GM12878 (cell line): Measurements from ENCODE around the gene MPC1. TPM values are rescaled to one million over a fixed set of nuclear protein-coding genes. Genes with fewer than 3 reads are reported as not detected.

ENCODE experiments used
- ATAC-seq: fragments of 200-7000 bp; cut with Tn5 transposase; 3 replicates; pipeline ENCODE4 v1.9.1; 2020; ENCODE audit warnings: mild to moderate bottlenecking, moderate library complexity
- BruUV-seq: library from RNA; stranded (reverse); fragments of 400-500 nt; replicated peaks from 2 replicates; lab custom pipeline; 2021; lab: Mats Ljungman, UMichigan
- CTCF ChIA-PET: fragments of 300-600 bp; sonication (Branson Sonifier 250); formaldehyde crosslinking; extraction: SDS; loops from one replicate; lab custom pipeline; 2021; ENCODE audit warnings: inconsistent platforms; lab: Yijun Ruan, JAX
- POLR2A ChIA-PET: fragments of 350-600 bp; formaldehyde crosslinking; extraction: SDS; loops from one replicate; lab custom pipeline; 2021; ENCODE audit warnings: inconsistent platforms; lab: Charles Lee
- RAD21 ChIA-PET: fragments of 300-600 bp; sonication (Branson Sonifier 250); formaldehyde crosslinking; loops from one replicate; lab custom pipeline; 2023; ENCODE audit warnings: antibody characterized with exemption; ENCODE audit not compliant: unreplicated experiment; lab: Charles Lee
- SMC1A ChIA-PET: fragments of 300-600 bp; sonication (Branson Sonifier 250); formaldehyde crosslinking; loops from one replicate; lab custom pipeline; 2023; ENCODE audit not compliant: unreplicated experiment, uncharacterized antibody; lab: Charles Lee
- DNase-seq: peaks from one replicate; pipeline ENCODE4 v3.0.0-alpha.2; 2011; ENCODE audit warnings: low read depth, low spot score
- FAIRE-seq: peaks from 3 replicates; lab custom pipeline; 2011; peaks lifted over from hg19 to GRCh38; lab: Jason Lieb, UNC
- H2AFZ ChIP-seq: 2 replicates; pipeline ENCODE4 v1.6.0; 2011; ENCODE audit warnings: low read depth, low read length, control low read depth; ENCODE audit not compliant: control insufficient read depth
- H3K27ac ChIP-seq: 2 replicates; pipeline ENCODE4 v1.5.1; 2011; ENCODE audit warnings: control low read depth; ENCODE audit not compliant: control insufficient read depth, insufficient read depth
- H3K27me3 ChIP-seq, 2 experiments: replicated peaks in 1 of 2; 2 replicates each; pipeline versions ENCODE4 v1.6.0 to v1.6.1; 2011; ENCODE audit warnings: low read length in 1 of 2; ENCODE audit not compliant: control insufficient read depth in 2 of 2, insufficient read depth in 2 of 2
- H3K36me3 ChIP-seq, 2 experiments: 2 replicates each; pipeline ENCODE4 v1.5.1; 2011; ENCODE audit warnings: low read length in 1 of 2; ENCODE audit not compliant: control insufficient read depth in 2 of 2, insufficient read depth in 2 of 2
- H3K4me1 ChIP-seq: 2 replicates; pipeline ENCODE4 v1.6.1; 2011; ENCODE audit warnings: mild to moderate bottlenecking, low read length, moderate library complexity, mixed read lengths; ENCODE audit not compliant: control insufficient read depth, insufficient read depth
- H3K4me2 ChIP-seq: 2 replicates; pipeline ENCODE4 v1.6.0; 2011; ENCODE audit warnings: control low read depth; ENCODE audit not compliant: control insufficient read depth, insufficient read depth
- H3K4me3 ChIP-seq: fragments of 200-600 bp; sonication (generic); 2 replicates; pipeline ENCODE4 v1.5.1; 2016
- H3K79me2 ChIP-seq: 2 replicates; pipeline ENCODE4 v1.6.0; 2011; ENCODE audit warnings: low read length; ENCODE audit not compliant: control insufficient read depth, insufficient read depth
- H3K9ac ChIP-seq: 2 replicates; pipeline ENCODE4 v1.8.0; 2011; ENCODE audit warnings: low read length, control low read depth, mixed read lengths; ENCODE audit not compliant: control insufficient read depth, insufficient read depth
- H3K9me3 ChIP-seq: replicated peaks from 3 replicates; pipeline ENCODE4 v1.5.1; 2011; ENCODE audit warnings: mild to moderate bottlenecking, low read length; ENCODE audit not compliant: control insufficient read depth, insufficient read depth
- H4K20me1 ChIP-seq: 2 replicates; pipeline ENCODE4 v1.6.0; 2011; ENCODE audit not compliant: control insufficient read depth, insufficient read depth
- KDM1A ChIP-seq: fragments of 200-600 bp; sonication (generic); IDR thresholded peaks from 2 replicates; pipeline ENCODE4 v1.6.1; 2016; ENCODE audit warnings: borderline replicate concordance
- PKNOX1 ChIP-seq: fragments of 450-650 bp; IDR thresholded peaks from 2 replicates; pipeline ENCODE4 v1.6.1; 2016; ENCODE audit warnings: mild to moderate bottlenecking
- WGBS: methylation state at CpG from one replicate; pipeline ENCODE4 v1.1.6; 2016; ENCODE audit warnings: low lambda C conversion rate; ENCODE audit not compliant: insufficient replicate concordance, insufficient coverage; ENCODE audit errors: missing lambda C conversion rate; 5-methylcytosine and 5-hydroxymethylcytosine counted together
- in situ Hi-C: fragments of 300-500 bp; cut with MboI; formaldehyde crosslinking; loops from 9 replicates; pipeline ENCODE4 v1.14.3; 2018; ENCODE audit warnings: mixed read lengths
- intact Hi-C: fragments of 100-400 bp; cut with micrococcal nuclease; formaldehyde crosslinking; loops from one replicate; pipeline ENCODE4 v1.14.2; 2022; ENCODE audit not compliant: unreplicated experiment
- polyA plus RNA-seq, 11 experiments: library from polyadenylated mRNA; depleted of rRNA in 4 of 11; unstranded in 6 of 11; stranded (reverse) in 5 of 11; fragments of >200 nt; fragmentation: Nextera tagmentation in 4 of 11; fragmentation: Illumina TruSeq in 1 of 11; extraction: Ambion mirVana in 4 of 11; extraction: Trizol in 1 of 11; gene quantifications; 1 replicate in 1 of 11; 2 replicates in 10 of 11; pipeline versions ENCODE4 v1.2.1 to v1.2.3, GENCODE V29; 2011 to 2016; ENCODE audit warnings: inconsistent platforms in 2 of 11, missing spikeins in 2 of 11, low read depth in 1 of 11
- total RNA-seq, 4 experiments: library from RNA; depleted of rRNA in 3 of 4; stranded (reverse); fragments of >200 nt in 3 of 4; fragmentation: Illumina TruSeq in 1 of 4; extraction: Trizol in 1 of 4; gene quantifications; 2 replicates each; pipeline versions ENCODE4 v1.2.1 to v1.2.3, GENCODE V29; 2013 to 2021
- TF ChIP-seq, protein P1 (sequence below): fragments of 450-650 bp; formaldehyde crosslinking; IDR thresholded peaks from 2 replicates; pipeline ENCODE4 v1.5.0; 2022; ENCODE audit warnings: mild to moderate bottlenecking, missing genetic modification characterization
- TF ChIP-seq, protein P2 (sequence below): IDR thresholded peaks from 2 replicates; pipeline ENCODE4 v1.6.1; 2011; ENCODE audit warnings: low read depth, low read length, improper control_type of control experiment, borderline replicate concordance

Gene MPC1
- total and polyA plus RNA-seq, 10 of the 15 experiments (the other 5 are each of a cell fraction or from before 2014, with no cell fraction given) = 53.2 to 177 (median 78.8) TPM

DNA sequence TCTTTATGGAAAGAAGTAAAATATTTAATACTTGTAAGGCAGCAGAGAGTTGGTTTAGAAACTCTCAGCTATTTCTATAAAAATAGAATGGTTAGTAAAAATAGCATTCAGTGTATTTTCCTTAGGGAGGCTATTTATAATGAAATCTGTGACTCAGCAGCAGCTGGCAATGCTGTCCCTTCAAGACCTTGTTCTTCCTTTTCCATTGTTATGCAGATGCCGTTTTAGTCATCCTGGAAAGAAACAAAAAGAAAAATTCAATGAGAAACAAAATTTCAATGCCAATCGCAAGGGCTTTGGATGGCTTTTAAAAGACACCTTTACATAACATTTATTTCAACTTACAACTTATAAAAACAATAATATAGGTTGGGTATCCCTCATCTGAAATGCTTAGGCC lies 17.5 kb downstream of the MPC1 start:
- no peak for FAIRE-seq
- no peak for DNase-seq
- no peak overlapping the region for H2AFZ ChIP-seq
- POLR2A ChIA-PET = interaction anchor here (1.7 kb wide), 1 partner anchor 11 kb away, joined by 4 read pairs; no protein-coding TSS in a partner anchor
- no peak for ATAC-seq
- no peak overlapping the region for H3K4me3 ChIP-seq
- H3K4me1 ChIP-seq = no peaks in the 10 kb centered on the region
- whole genome bisulfite sequencing = 50% methylated on average over 2 of the region's 2 CpGs
- no peaks in the 10 kb centered on the region for H4K20me1 ChIP-seq
- CTCF ChIA-PET = interaction anchor here (1.1 to 1.3 kb wide), 2 partner anchors 12 to 52 kb away, joined by 4 to 7 read pairs; no protein-coding TSS in a partner anchor
- peaks cover 2 to 18% of the 10 kb centered on the region in 2 experiments; a peak in 3 of 4 replicates for H3K36me3 ChIP-seq
- RAD21 ChIA-PET = interaction anchor here (2.6 kb wide), 1 partner anchor 16 kb away, joined by 14 read pairs; no protein-coding TSS in a partner anchor
- in situ Hi-C loops = no loop called here
- H3K27ac ChIP-seq = no peak overlapping the region
- no peaks in the 10 kb centered on the region for H3K9me3 ChIP-seq
- H3K4me2 ChIP-seq = no peak overlapping the region
- no peaks in the 10 kb centered on the region for H3K27me3 ChIP-seq
- TF ChIP-seq KDM1A (no peak), PKNOX1 (no peak)
- TF ChIP-seq, protein P1, sequence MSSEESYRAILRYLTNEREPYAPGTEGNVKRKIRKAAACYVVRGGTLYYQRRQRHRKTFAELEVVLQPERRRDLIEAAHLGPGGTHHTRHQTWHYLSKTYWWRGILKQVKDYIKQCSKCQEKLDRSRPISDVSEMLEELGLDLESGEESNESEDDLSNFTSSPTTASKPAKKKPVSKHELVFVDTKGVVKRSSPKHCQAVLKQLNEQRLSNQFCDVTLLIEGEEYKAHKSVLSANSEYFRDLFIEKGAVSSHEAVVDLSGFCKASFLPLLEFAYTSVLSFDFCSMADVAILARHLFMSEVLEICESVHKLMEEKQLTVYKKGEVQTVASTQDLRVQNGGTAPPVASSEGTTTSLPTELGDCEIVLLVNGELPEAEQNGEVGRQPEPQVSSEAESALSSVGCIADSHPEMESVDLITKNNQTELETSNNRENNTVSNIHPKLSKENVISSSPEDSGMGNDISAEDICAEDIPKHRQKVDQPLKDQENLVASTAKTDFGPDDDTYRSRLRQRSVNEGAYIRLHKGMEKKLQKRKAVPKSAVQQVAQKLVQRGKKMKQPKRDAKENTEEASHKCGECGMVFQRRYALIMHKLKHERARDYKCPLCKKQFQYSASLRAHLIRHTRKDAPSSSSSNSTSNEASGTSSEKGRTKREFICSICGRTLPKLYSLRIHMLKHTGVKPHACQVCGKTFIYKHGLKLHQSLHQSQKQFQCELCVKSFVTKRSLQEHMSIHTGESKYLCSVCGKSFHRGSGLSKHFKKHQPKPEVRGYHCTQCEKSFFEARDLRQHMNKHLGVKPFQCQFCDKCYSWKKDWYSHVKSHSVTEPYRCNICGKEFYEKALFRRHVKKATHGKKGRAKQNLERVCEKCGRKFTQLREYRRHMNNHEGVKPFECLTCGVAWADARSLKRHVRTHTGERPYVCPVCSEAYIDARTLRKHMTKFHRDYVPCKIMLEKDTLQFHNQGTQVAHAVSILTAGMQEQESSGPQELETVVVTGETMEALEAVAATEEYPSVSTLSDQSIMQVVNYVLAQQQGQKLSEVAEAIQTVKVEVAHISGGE (CRISPR knock-in tag) = no peak
- TF ChIP-seq, protein P2, sequence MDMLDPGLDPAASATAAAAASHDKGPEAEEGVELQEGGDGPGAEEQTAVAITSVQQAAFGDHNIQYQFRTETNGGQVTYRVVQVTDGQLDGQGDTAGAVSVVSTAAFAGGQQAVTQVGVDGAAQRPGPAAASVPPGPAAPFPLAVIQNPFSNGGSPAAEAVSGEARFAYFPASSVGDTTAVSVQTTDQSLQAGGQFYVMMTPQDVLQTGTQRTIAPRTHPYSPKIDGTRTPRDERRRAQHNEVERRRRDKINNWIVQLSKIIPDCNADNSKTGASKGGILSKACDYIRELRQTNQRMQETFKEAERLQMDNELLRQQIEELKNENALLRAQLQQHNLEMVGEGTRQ = no peak
- H3K79me2 ChIP-seq = no peaks in the 10 kb centered on the region
- SMC1A ChIA-PET = interaction anchor here (0.9 to 2.8 kb wide), 2 partner anchors 10 to 14 kb away, joined by 3 to 7 read pairs; no protein-coding TSS in a partner anchor
- BruUV-seq = no TSS peak
- no peak overlapping the region for H3K9ac ChIP-seq
- intact Hi-C loops = no loop called here
